HUDEP-2 (cell line): ENCODE measurements around the gene TEAD1.

Experiments
- DNase-seq, 76 experiments: peaks; one replicate each; lab custom pipeline; 2025; ENCODE audit not compliant: unreplicated experiment in 76 of 76; lab: John Stamatoyannopoulos, UW

The TEAD1 gene

DNA sequence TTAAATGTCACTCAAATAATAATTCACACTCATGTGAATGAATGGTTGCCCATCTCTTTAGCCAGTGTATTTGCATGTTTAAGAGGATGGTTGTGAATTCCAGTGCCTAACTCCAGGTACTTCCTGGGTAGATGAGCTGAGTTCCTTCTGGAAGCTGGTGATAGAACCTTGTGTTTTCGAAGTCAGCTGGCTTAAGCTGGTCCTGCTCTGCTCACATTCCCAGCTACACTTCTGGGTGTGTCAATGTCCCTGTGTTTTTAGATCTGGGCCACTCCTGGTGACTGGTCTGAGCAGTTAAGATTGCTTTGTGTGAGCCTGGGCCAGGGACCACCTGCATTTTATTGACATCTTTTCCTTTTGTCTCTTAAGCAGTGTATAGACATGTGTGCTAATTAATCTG, 10.6 kb downstream of the TEAD1 start:
- DNase-seq: no peak

DNA sequence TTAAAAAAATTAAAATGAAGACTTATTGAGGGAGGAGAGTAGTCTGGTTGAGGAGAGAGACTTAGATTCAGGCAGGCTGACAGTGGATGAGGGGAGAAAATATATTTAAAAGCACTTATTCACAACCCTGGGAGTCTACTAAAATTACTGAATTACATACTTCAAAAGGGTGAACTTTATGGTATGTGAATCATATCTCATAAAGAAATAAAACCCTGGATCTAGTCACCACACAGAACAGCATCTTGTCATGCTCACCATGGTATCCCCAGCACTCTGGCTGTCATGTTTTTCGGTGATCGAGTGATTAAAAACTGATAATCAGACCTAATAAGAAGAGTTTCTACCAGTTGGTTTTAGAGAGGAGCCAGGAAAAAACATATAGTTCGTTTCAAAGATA, 11.0 kb downstream of the TEAD1 start:
- no peak for DNase-seq

DNA sequence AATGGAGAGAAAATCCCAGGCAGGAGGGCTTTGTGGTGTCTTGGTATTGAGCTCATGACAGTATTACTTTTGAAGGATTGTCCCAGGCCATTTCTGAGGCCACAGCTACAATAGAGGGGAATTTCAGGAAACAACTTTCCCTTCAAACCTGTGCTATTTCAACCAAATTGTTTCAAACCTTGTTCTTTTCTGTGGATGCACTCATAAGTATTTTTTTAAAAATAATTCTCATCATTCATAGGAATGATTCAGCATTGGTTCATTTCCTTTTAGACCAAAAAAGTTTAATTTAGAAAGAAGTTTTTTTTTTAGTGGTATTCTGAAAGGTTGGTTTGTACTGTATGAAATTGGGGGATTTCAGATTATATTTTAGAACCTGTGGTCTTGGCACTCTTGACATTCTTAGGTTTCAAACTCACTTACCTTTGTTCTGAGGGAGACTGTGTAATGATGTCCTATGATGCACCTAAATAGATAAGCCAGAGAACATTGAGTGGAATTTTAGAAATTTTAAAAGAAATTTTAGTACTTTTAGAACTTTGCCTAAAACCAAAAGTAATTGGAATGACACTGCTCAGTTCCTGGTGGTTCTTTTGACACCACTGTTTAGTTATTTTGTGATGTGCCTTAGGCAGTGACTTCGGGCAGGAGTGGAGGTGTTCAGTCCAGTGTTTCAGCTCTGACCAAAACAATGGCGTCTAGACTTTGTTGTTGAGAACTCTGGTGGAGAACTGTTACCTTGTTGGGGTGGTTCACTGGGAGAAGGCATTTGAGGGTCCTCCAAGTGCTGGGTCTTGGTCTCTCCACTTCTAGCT, 12.2 kb downstream of the TEAD1 start:
- no peak for DNase-seq

DNA sequence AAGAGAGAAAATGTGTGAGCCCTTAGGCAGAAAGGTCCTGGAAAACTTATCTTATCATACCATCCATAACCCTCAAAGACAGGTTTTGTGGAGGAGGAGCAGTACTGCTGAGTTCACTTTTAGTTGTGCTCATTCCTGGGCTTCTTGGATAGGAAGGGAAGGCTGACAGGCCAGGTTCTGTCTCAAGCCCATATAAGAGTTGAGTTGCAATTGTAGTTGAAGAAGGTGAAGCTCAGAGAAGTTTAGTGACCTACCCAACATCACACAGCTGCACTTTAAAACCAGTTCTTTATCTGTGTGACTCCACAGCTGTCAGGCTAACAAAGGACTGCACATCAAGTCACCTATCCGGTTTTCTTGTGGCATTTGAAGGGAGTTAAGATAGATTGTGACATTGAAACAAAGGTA, 13.0 kb downstream of the TEAD1 start:
- peak in 6 of 76 experiments; percentile 9 to 43 (median 24) for DNase-seq

DNA sequence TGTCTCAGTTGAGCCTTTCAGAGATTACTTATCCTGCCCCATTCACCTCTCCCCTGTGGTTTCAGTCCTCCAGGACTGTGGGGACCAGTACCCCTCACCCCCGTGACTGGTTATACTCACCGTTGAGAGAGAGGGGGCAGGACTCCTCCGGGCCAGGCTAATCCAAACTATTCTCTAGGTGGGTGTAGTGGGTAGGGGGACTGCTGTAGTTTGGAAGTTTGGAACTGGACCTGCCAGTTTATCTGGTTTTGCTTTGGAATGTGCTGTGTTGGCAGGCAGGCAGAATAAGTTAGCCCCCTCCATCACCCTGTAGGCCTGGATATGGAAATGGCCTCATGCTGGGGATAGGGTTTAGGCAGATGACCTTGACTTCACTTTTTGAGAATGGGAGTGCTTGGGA, 13.5 kb downstream of the TEAD1 start:
- peak in 2 of 76 experiments; percentile 24 to 27 for DNase-seq

DNA sequence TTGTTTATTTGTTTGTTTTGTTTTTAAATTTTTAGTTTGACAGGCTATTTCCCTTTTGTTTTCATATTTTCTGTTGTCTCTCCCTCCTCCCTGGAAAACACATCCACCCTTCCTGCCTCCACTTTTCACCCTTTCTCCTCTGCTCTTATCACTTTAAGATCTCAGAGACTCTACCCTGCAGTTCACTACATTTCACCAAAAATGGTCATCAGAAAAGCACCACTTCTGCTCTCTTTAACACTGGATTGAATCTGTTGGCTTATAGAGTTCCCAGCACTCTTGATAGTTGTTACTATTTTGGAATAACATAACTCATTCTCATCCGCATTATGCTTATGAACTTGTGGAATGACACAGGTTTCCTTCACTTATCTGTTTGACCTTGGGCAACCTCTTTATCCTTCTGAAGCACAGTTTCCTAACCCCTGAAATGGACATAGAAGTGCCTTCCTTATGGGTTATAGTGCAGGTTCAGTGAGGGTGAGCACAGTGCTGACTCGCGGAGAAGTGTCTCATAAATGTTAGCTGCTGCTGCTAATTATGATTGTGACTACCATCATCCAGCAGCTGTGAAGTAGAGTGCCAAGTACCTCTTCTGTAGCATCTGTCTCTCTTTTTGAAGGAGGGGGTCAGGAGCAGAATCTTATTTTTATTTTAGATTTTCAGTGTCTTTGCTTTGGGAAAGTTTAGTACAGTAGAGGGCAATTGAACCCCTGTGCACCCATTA, 15.0 kb downstream of the TEAD1 start:
- no peak for DNase-seq

DNA sequence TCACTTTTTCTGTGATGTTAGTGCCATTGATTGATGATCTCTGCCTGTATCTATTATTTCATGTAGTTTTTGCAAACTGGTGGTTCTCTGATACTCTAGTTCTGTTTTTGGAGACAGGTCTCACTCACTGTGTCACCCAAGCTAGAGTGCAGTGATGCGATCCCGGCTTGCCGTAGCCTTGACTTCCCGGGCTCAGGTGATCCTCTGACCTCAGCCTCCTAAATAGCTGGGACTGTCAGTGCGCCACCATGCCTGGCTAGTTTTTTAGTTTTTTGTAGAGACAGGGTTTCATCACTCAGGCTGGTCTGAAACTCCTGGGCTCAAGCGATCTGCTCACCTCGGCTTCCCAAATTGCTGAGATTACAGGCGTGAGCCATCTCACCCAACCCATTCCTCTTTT, 16.4 kb downstream of the TEAD1 start:
- DNase-seq: no peak

DNA sequence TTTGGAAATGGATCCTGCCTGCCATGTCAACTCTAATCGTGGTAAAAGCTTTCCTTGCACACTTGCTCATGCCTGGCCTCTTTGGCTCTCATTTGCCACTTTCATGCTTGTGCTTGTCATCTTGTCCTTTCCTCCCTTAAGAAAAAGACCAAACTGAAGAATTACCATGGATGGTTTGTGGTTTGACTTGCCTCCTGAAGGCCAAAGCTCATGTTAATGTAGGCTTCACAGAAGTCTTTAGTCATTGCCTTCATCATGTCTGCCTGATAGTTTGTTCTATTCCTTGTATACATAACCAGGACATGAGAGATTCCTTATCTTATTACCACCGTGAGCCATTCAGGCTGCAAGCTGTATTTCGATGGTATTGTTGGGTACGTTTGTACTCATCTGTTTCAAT, 17.3 kb downstream of the TEAD1 start:
- DNase-seq: no peak

DNA sequence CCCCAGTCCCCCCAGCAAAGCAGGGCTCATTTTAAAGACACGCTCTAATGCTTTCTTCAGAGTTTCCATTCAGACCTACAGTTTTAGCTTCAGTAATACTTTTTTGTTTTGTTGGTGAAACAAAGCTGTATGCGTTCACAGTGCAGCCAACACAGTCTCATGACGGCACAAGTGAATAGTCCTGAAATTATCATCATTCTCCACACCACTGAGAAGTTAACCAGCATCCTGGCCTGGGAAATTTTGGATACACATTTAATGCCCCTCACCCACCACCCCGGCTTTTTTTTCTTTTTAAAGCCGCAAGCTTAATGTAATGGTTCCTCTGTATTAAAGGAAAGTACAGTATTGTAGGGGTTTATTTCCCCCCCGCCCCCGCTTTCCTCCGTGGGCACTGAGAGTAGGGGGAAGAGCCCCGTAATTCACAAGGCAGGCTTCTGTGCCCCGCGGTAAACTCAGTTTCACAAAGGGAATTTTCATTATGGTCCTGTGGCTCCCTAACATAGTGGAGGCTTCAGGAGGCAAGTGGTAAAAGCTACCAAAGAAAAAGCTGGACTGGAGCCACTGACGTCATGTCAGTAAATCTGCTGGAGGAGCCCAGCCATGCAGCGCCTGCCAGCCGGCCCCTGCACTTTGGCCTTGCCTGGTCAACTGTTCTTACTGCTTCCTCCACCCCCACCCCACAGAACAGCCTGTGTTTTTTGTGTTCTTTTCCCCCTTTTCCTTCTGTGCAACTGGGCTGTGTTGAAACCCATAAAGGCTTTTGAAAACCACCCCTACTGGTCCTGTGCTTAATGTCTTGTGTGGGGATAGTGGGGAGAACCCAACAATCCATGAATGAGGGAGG, 18.2 kb downstream of the TEAD1 start:
- peak in 1 of 76 experiments; percentile 21 for DNase-seq

DNA sequence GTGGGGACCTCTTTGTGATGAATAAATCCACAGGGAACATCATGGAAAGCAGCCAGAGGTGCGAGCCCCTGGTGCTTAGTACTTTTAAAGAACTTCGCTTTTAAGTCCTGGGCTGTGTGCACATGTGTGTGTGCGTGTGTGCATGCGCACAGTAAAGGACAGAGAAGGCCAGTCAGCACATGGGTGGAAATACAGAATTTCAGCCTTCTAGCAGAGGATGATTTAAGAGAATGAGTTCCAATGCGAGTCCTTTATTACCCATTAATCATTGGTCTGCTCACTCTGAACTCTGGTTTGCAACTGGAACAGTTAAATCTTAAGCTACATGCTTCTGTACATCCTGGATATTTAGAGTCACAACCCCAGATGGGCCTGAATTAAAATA, 18.9 kb downstream of the TEAD1 start:
- DNase-seq: no peak

DNA sequence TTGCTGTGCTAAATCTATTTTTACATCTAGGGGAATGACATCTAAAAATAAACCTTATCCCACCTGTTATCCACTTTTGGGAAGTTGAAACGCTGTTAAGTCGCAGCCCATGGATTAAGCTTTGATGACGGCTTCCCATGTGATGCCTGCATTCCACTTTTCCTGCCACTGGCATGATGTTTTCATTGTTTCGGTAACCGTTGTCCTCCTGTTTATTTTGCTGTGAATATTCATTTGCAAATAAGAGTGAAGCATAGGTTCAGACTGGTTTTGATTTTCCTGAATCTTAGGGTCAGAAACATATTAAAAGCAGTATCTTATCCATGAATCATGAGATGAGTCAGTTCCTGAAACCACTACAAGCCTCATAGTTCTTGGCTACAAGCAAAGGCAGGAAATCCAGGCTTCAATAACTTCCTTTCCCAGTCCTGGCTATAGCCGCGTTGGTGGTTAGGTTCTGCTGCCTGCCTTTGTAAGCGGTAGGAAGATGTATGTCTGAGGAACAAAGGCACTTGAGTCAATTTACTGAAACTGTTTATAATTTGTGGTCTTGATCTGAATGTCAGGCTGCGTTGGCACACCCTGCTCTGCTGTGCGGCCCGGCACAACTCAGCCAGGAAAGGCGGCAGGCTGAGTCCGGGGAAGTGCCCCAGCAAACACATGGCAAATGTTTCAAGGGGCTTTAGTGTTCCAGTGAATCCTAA, 19.4 kb downstream of the TEAD1 start:
- peak in 3 of 76 experiments; percentile 13 to 19 (median 17) for DNase-seq

DNA sequence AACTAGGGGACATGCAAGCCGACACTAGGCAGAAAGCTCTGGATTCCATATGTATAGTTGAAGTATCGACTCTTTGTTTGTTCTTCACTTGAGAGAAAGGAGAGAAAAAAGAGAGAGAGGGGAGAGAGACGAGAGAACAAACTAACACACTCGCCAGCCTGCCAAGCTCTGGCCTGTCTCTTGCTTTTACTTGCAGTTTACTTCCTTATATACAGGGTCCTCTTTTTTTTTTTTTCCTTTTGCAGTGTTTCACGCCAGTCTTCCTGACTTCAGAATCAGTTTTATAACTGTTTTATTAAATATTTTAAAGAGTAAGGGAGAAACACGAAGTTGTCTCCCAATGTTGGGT, 19.9 kb downstream of the TEAD1 start:
- DNase-seq: no peak

DNA sequence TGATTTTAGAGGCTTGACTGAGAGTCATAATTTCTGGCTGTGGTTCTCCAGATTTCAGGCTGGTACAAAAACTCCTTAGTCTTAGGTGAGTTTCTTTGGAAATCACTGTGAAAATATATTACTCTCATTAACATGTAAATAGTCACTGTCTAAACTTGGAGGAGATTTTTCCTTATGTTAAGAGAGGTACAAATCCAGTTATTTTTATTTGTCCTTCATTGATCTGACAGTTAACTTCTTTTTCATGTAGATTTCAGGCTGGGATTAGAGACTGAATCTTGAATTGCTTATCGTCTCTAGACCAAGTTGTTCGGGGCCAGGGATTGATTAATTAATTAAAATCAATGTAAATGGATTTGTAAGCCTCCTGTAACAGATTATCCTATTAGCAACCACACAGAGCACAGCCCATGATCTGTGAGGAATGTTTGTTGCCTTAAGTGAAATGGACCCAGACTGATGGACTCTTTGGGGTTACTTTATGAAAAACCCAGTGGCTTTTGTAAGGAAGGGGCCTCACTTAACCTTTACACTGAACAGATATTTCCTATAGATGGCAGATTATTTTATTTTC, 21.1 kb downstream of the TEAD1 start:
- no peak for DNase-seq

DNA sequence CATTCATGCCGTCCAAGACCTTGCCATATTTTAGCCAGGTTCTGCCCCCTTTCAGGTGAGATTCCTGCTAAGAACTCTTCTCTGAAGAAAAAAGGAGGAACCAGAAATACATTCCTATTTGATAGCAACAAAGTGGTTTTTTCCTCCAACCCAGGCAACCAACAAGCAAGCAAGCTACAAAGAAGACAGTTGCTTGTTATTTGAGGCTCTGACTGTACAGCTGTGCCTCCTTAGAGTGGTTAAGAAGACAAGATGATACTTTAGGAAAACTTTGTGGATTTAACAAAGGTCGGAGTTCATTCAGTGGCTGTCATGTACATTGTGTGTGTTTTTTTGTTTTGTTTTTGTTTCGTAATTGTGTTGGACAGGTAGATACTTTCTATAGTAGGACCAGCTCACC, 21.7 kb downstream of the TEAD1 start:
- no peak for DNase-seq

DNA sequence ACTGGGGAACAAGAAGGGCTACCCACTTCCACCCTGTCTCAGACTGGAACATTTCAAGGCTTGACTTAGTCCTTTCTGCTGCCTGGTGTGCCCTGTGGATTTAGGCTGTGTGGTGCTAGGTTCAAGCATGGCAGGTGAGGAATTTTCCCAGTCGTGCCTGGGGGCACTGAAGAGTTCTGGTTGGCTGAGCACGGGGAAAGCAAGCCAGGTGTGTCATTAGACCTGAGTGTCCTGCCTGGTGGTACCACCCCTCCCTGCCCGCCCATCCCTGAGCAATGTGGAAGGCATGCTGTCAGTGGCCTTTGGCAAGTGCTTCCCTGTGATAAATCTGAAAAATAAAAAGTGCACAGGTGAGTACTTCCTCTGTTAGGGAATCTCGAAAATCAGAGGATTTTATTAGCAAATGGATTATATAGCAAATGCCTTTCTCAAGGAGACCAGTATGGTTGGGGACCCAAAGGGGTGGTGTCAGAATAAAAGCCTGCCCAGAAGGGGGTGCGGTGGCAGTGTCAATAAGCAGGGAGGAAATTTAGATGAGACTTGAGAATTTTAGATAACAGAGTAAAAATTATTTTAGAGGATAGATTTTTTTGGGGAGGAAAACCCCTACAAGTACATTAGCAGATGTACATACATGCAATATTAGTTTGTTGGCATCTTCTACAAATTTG, 22.8 kb downstream of the TEAD1 start:
- no peak for DNase-seq

DNA sequence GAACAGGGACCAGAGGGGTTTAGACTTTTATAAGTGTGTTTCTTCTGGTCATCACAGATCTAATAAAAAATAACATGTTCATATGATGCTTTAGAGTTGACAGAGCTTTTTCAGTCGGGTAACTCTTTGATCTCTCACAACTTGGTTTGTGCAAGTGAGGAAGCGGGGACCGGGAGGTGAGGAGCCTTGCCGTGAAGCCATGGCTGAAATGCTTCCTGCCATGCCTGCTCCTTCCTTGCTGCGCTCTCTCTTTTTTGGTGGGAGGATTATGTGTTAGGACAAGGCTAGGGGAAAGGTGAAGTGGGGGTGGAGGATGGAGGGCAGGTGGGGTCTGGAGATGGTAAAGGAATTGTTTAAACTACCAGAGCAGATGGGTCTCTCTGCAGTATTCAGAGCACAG, 23.8 kb downstream of the TEAD1 start:
- no peak for DNase-seq

DNA sequence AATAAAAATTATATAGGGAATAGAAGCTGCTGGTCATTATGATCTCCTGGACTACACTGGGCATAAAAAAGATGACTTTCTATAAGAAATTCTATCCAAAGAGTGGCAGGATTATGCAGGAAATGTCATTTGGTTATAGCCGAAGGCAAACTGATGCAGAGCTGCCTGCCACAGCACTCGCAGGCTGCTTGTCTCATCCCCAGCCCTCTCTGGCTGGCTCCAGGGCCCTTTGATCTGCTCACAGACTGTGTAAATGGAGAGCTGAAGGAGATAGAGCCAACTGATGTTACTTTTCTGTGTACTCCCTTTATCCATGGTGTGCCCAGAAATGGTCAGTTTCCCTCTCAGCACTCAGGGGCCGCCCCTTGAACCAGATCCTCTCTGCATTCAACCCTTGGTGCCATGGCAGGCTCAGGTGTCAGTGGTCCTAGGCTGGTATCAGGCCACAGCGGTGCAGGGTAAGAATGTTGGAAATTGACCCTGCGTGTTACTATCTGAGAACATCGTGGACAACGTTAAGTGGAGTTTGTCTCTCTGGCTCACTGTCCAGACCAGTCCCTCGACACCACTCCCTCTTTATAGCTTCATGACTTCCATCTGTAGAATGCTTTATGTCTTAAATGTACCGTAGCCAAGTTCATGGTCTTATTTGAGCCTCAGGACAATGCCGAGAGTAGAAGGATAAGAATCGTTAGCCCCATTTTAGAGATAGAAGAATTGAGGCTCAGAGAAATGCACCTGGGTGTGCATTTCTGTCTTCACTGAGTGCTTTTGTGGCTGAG, 27.8 kb downstream of the TEAD1 start:
- DNase-seq: no peak

DNA sequence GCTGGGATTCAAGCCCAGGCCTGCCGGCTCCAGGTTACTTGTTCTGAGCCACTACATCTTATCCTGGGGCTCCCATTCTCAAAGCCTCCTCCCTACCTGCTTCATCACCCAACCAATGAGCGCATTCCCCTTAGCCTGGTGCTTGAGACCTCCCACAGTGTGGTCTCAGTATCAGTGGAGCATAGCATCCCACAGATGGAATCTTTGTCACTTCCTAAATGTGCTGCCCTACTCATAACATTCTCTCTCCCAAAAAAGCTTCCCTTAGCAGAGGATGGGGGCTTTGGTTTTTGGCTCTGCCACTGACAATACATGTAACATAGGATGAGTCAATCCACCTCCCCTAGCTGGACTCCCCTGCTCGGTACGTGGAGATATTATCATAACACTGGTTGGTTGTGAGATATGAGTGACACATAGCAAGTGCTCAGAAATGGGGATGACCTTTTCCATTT, 28.8 kb downstream of the TEAD1 start:
- DNase-seq: peak in 6 of 76 experiments; percentile 9 to 22 (median 14)

DNA sequence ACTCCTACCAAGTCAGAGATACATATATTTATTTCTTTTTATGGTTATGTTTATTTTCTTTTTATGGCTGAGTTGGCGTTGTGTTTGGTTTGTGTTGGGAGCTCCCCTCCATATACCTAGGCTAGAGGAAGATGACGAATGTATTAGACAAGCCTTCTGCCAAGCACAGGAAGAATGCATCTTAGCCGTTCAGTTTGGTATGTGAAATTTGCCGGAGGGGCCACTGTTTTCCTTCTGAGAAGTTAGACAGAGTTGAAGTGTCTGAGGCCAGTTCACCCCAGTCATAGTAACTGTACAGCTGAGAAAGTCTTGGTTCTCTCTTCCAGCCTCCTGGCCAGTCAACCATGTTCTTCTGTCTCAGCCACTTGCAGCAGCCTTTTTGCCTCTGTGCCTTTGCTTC, 29.8 kb downstream of the TEAD1 start:
- DNase-seq: no peak
